GM12801 (cell line): ENCODE results near the gene POC1A.

ENCODE experiments used
- TF ChIP-seq, protein P1 (sequence below): IDR thresholded peaks from one replicate; pipeline ENCODE4 v1.5.1; 2011; ENCODE audit warnings: control low read depth; ENCODE audit not compliant: insufficient read length; ENCODE audit errors: extremely low read depth

POC1A gene

DNA sequence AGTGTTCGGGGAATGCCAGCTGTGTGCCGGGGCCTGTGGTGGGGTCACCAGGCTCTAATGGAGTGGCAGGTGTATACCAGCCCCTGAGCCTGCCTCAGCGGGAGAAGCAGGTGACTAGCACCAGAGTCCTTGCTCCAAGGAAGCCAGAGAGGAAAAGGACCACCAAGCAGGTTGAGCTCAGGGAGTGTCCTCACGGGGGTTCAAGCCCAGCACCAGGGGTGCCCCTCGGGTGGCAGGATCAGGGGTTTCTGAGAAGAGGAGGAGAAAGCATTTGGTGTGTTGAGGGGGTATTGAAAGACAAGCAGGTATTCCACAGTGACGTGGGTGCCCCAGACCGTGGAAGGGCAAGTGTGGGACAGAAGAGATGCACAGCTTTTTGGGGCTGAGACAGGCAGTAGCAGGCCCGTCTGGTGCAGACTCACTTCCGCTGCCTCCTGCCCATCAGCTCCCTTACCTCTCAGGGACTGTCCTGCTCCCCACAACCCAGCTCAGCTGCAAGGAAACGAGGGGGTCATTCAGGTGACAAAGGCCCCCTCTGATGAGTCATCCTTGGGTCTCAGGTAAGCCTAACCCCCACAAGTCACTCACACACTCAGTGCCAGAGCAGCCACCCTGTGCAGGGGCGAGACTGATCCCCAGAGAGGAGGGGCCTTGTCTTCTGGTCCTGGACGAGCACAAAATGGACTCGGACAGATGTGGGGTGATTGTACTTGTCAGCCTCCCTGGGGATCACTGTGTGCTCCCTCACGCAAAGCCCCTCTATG is 21.4 kb upstream of the POC1A start:
- TF ChIP-seq, protein P1, sequence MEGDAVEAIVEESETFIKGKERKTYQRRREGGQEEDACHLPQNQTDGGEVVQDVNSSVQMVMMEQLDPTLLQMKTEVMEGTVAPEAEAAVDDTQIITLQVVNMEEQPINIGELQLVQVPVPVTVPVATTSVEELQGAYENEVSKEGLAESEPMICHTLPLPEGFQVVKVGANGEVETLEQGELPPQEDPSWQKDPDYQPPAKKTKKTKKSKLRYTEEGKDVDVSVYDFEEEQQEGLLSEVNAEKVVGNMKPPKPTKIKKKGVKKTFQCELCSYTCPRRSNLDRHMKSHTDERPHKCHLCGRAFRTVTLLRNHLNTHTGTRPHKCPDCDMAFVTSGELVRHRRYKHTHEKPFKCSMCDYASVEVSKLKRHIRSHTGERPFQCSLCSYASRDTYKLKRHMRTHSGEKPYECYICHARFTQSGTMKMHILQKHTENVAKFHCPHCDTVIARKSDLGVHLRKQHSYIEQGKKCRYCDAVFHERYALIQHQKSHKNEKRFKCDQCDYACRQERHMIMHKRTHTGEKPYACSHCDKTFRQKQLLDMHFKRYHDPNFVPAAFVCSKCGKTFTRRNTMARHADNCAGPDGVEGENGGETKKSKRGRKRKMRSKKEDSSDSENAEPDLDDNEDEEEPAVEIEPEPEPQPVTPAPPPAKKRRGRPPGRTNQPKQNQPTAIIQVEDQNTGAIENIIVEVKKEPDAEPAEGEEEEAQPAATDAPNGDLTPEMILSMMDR: no peak

DNA sequence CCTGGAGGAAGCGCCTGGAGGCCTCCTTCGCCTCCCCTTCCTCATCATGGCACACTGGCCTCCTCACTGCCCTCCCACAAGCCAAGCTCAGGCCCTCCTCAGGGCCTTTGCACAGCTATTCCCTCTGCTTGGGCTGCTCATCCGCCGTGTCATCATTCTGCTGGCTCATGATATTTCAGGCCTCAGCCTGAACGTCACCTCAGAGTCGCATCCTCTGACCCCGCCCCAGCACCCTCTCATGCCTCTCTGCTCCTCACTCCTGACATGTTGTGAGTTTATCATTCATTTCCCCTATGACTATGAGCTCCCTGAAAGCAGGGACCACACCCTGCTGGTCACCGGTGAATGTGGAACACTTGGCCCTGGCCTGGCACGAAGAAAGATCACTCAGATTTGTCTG is 20.7 kb upstream of the POC1A start:
- TF ChIP-seq, protein P1: no peak

DNA sequence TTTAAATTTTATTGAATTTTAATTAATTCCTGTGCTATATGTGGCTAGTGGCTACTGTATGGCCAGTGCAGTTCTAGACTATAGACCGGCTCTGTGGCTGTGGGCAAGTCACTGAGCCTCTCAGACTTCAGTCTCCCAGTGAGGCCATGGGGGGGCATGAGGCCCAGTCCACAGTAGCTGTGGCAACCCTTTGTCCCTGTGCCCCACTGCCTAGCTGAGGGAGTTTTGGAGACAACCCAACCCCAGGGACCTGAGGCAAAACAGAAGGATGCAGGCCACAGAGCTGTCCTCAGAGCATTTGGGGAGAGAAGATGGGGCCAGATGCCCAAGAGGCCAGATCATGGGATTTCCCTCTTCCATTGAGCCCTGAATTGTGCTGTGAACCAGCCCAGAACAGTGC is 18.9 kb upstream of the POC1A start:
- TF ChIP-seq, protein P1: no peak

DNA sequence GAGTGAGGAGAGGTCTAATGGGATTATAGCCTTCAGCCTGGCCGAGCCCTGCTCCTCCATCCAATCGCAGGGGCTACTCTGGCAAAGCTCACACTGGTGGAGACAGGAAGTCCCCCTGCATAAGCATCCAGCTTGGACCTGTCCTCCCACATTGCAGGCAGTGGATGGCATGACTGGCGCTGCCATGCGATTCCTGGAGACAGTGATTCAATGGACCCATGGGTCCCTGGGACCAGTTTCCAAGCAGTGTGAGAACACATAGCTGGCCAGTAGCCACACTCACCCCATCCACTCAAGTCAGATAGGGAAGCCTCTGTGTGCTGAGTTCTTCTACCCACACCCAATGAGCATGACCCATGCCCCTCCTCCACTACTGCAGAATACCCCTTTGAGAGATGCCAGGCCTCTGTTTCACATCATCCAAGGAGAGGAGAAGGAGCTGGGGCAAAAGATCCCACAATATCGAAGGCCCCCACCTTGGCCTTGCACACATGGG is 18.1 kb upstream of the POC1A start:
- TF ChIP-seq, protein P1: no peak

DNA sequence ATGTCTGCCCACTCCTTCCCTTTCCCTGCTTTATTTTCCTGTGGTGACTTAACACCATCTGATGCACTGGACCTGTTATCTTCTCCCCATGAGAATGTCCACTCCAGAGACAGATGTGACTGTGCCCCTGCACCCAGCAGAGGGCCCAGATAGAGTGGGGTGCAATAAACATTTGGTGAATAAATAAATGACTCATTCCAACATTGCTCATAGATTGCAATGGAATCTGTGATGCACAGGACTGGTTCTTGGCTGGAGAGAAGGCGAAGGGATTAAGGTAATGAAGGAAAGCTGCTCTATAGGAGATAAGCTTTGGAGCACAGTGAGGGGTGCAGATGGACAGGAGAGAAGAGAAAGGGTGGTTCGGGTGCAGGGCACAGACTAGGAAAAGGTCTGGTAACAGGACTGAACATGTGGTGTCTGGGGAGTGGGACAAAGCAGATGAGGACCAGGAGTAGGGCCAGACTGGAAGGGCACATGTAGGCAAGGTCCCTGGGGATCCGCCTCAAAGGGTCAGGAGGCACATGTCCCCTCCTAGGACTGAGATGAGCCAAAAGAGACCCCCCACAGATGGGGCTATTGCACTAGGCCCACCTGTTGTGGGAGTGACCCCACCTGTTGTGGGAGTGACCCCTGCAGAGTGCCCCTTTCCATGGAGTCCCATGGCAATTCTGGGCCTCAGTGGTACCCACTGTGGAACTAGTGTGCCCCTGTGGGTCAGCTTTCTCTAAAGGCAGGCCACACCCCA is 17.5 kb upstream of the POC1A start:
- TF ChIP-seq, protein P1: no peak

DNA sequence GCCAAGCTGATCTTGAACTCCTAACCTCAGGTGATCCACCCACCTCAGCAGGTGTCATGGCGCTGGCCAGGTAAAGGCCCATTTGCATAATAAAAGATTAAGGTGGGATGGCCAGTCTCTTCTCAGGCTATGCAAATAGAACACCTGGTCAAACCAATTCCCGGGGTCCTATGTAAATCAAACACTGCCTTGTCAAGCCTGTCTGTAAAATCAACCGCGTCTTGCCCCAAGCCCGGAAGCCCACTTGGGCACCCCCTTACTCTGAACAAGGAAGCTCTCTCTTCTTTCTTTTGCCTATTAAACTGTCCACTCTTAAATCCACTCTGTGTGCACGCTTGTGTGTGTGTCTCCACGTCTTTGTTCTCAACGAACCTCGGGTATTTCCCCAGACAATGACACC is 13.0 kb upstream of the POC1A start:
- TF ChIP-seq, protein P1: no peak

DNA sequence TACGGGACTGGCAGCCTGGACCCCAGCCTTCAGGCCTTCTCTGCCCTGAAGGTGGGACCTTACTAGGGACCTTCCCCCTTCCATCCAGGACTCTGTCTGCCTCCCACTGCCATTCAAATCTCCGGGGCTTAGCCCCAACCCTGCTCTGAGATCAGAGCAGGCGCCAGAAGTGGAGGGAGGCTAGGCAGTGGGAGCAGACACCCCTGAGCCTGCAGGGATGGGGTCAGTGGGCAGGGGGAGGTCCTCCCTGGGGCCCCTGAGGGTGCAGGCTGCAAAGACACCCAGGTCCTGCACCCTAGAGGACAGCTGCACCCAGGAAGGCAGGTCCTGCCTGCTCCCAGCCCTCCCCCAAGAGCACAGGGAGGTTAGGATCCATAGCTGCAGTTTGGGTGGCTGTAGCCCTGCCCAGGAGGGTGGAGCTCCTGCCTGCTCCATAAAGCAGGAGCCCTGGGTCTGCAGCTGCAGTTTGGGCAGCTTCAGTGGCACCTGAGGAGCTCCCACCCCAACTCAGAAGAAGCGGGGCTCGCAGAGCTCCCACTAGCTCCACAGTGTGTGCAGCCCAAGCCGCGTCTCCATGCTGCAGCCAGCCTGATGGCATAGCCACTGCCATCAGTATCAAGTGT is 8.1 kb upstream of the POC1A start:
- TF ChIP-seq, protein P1: no peak
